Activated T-helper 2 cell treated with anti-CD3 and anti-CD28 coated beads, Interferon-gamma antibody, Interleukin-2, Interleukin-4, amounts not matched to agents 10 μg/mL and 5 μg/mL and 100 μg/mL, durations not matched to agents 14 hours and 24 hours and 36 hours (primary cell): Measurements from ENCODE around the gene ESR1. TPM values are rescaled to one million over a fixed set of nuclear protein-coding genes. Genes with fewer than 3 reads are reported as not detected.

Experiments used
- DNase-seq: peaks from one replicate; pipeline ENCODE4 v3.0.0; 2021; ENCODE audit warnings: low spot score
- H3K27ac Mint-ChIP-seq: one replicate; pipeline ENCODE4 v1.8.0; 2021; ENCODE audit warnings: mixed read lengths
- H3K27me3 Mint-ChIP-seq: one replicate; pipeline ENCODE4 v1.8.0; 2021; ENCODE audit warnings: low read depth, mixed read lengths
- H3K36me3 Mint-ChIP-seq: one replicate; pipeline ENCODE4 v1.8.0; 2021; ENCODE audit warnings: low read depth, mixed read lengths
- H3K4me1 Mint-ChIP-seq: one replicate; pipeline ENCODE4 v1.8.0; 2021; ENCODE audit warnings: low read depth, mixed read lengths
- H3K4me3 Mint-ChIP-seq: one replicate; pipeline ENCODE4 v1.8.0; 2021; ENCODE audit warnings: low read depth, mild to moderate bottlenecking, moderate library complexity, mixed read lengths
- H3K9me3 Mint-ChIP-seq: one replicate; pipeline ENCODE4 v1.8.0; 2021; ENCODE audit warnings: mixed read lengths
- intact Hi-C: fragments of 100-400 bp; cut with micrococcal nuclease; formaldehyde crosslinking; loops from one replicate; pipeline ENCODE4 v1.15.1; 2023
- total RNA-seq: library from RNA; stranded (reverse); gene quantifications from 2 replicates; pipeline ENCODE4 v1.2.3, GENCODE V29; 2022

The ESR1 gene
- total RNA-seq, 1 donor from 2014 or later, result not detected

DNA sequence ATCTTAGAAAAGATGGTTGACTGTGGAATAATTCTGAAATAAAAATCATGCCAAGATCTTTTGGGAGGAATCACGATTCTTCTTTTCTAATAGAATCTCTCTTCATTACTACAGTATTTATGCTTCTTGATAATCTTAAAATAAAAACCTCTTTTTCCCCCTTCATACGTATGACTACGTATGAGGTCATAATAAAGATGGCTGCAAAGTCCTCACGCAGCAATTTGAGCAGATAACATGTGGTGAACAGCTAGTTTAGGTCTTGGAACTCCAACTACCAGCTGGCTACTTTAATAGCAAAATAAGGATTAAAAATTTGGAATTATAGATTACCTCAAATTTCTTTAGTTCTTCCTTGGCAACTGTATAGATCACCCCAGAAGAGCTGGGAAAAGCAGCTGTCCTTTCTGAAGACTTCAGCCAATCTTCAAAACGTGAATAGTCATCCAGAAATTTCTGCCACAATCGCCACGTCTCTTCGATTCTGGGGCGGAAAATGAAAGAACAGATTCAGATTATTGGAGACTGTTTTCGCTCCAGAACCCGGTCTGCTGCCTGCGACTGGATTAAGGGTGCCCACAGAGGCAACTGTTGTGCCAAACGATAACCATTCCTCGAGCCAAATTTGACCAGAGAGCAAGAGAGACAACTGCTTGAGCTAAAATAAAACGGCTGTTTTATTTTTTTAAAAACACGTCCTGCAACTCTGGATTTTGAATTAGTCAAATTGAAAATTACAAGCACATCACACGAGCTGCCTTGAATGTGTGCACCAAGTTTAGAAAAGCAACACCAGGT lies 347.3 kb downstream of the ESR1 start:
- Mint-ChIP-seq H3K4me3 (no peak overlapping the region), H3K27ac (no peak overlapping the region)
- intact Hi-C loops, result no loop called here

DNA sequence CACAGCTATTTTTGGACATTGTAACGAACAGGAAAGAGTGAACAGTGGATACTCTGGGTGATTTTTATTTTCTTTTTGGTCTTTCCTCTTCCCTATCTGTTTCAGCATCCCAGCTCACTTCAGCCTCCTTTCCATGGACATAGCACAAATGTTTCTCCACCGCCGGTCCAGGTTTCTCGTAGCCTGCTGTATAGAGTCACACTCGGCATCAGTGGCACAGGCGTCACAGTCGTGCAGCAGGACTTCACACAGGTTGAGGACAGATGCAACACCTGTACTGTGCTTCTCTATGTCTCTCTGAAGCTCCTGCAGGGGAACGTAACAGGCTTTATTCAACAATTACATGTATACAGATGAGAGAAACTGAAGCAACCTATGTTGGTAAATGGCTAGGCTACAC lies 348.3 kb downstream of the ESR1 start:
- H3K4me3 Mint-ChIP-seq, result no peak overlapping the region
- peaks cover 58% of the 10 kb centered on the region for H3K36me3 Mint-ChIP-seq
- H3K27me3 Mint-ChIP-seq, result no peaks in the 10 kb centered on the region
- H3K4me1 Mint-ChIP-seq, result peaks cover 4% of the 10 kb centered on the region
- intact Hi-C loops, result no loop called here
- no peak overlapping the region for H3K27ac Mint-ChIP-seq
- DNase-seq, result no peak
- no peaks in the 10 kb centered on the region for H3K9me3 Mint-ChIP-seq

More for the DNA sequence above, 347.3 kb downstream of the ESR1 start:
- DNase-seq, result no peak
- no peaks in the 10 kb centered on the region for H3K4me1 Mint-ChIP-seq
- H3K27me3 Mint-ChIP-seq, result no peaks in the 10 kb centered on the region
- H3K36me3 Mint-ChIP-seq, result peaks cover 61% of the 10 kb centered on the region
- H3K9me3 Mint-ChIP-seq, result no peaks in the 10 kb centered on the region

DNA sequence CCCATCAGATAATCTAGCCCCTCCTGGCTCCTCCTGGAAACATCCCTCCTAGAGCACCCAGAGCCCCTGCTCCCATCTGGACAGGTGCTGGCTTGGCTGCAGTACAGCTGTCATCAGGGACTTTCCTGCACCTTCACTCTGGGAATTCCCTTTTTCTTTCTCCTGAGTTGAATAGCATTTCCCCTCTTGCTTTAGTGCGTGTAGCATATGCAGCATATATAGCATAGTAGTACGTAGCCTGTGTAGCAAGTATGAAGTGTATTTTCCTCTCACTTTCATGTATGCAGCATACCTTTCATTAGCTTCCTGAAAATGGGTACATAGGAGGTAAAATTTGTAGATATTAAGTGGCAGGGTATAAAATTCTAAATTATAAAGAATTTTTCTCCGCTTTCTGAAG lies 352.9 kb downstream of the ESR1 start:
- intact Hi-C loops, result no loop called here
- Mint-ChIP-seq H3K4me3 (no peak overlapping the region), H3K27me3 (no peaks in the 10 kb centered on the region), H3K27ac (no peak overlapping the region), H3K4me1 (peaks cover 16% of the 10 kb centered on the region), H3K9me3 (no peaks in the 10 kb centered on the region), H3K36me3 (peaks cover 46% of the 10 kb centered on the region)
- DNase-seq, result no peak

DNA sequence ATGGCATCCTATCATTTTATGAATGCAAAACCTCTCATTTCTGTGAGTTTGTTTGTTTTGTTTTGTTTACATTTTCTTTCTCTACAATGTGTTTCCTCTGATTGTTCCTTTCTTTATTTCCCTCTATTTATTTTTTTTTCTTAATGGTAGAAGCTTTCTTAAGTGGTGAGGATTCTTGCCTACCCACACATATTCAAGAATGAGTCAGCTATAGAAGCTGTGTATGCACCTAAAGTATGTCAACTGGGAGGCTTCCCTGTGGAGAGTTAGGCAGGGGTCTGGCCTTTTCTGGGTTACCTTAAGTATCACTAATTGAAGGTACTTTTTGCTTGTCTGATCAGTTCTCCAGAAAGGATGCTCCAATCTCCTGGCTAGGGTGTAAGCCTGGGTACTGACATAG lies 354.0 kb downstream of the ESR1 start:
- intact Hi-C loops, result no loop called here
- H3K4me1 Mint-ChIP-seq, result peaks cover 16% of the 10 kb centered on the region
- H3K27ac Mint-ChIP-seq, result no peak overlapping the region
- H3K36me3 Mint-ChIP-seq, result peaks cover 44% of the 10 kb centered on the region
- H3K9me3 Mint-ChIP-seq, result no peaks in the 10 kb centered on the region
- no peaks in the 10 kb centered on the region for H3K27me3 Mint-ChIP-seq
- no peak for DNase-seq
- H3K4me3 Mint-ChIP-seq, result no peak overlapping the region

DNA sequence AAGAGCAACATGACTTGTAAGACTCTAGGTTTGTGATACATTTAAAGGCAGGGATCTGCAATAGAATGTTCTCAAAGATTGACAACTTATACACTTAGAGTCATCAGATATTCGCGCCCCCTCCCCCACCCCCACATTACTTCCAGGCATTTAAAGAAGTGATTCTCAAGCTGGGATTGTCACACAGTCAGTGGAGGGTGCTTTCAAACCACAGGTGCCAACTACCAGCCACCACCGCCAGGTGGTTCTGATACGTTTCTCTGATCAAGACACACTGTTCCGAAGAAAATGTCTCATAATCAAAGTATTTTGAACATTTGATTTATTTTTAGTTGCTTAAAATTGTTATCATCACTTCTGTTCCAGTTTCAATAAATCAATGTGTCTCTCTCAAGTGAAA lies 357.5 kb downstream of the ESR1 start:
- no peak overlapping the region for H3K27ac Mint-ChIP-seq
- H3K9me3 Mint-ChIP-seq, result no peaks in the 10 kb centered on the region
- no peaks in the 10 kb centered on the region for H3K27me3 Mint-ChIP-seq
- H3K4me3 Mint-ChIP-seq, result no peak overlapping the region
- intact Hi-C loops, result no loop called here
- peaks cover 16% of the 10 kb centered on the region for H3K4me1 Mint-ChIP-seq
- H3K36me3 Mint-ChIP-seq, result peaks cover 48% of the 10 kb centered on the region
- no peak for DNase-seq

DNA sequence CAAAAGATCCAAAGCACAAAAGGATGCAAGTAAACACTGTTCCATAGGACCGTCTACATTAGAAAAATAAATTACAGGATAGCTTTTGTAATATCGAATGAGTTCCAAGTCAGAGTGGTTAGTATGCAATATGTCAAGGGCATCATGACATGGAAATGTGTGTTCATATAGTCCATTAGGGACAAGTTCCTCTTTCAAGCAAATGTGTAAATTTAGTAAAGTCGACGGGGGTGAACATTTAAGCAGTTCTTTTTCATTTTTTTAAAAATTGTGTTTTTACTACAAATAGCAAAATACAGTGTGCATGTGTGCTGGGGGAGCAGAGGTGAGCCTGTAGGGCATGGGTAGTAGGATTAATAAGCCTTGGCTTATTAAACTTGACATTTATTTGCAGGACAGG lies 359.0 kb downstream of the ESR1 start:
- Mint-ChIP-seq H3K4me1 (peaks cover 23% of the 10 kb centered on the region), H3K27me3 (no peaks in the 10 kb centered on the region), H3K9me3 (peaks cover 8% of the 10 kb centered on the region), H3K36me3 (peaks cover 52% of the 10 kb centered on the region), H3K27ac (no peak overlapping the region), H3K4me3 (no peak overlapping the region)
- intact Hi-C loops, result no loop called here
- no peak for DNase-seq

DNA sequence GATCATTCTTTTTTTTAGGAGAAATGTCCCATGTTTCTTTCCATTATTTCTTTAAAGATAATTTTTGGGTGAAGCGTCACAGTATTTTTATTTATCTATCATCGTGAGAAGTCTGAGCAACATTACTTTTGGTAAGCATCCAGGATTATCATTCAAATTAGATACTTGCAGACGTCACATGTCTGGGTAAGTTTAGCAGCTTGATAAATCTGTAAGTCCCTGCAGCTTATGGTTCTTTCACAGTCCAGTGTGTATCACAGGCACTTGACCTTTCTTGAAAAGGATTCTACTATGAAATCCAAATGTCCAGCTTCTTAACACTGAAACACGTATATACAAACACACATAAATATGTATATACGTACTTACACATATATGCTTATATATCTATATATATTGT lies 359.4 kb downstream of the ESR1 start:
- DNase-seq, result no peak
- H3K27me3 Mint-ChIP-seq, result no peaks in the 10 kb centered on the region
- H3K36me3 Mint-ChIP-seq, result peaks cover 48% of the 10 kb centered on the region
- no peak overlapping the region for H3K4me3 Mint-ChIP-seq
- no peak overlapping the region for H3K27ac Mint-ChIP-seq
- intact Hi-C loops, result no loop called here
- H3K4me1 Mint-ChIP-seq, result peaks cover 23% of the 10 kb centered on the region
- peaks cover 8% of the 10 kb centered on the region for H3K9me3 Mint-ChIP-seq

DNA sequence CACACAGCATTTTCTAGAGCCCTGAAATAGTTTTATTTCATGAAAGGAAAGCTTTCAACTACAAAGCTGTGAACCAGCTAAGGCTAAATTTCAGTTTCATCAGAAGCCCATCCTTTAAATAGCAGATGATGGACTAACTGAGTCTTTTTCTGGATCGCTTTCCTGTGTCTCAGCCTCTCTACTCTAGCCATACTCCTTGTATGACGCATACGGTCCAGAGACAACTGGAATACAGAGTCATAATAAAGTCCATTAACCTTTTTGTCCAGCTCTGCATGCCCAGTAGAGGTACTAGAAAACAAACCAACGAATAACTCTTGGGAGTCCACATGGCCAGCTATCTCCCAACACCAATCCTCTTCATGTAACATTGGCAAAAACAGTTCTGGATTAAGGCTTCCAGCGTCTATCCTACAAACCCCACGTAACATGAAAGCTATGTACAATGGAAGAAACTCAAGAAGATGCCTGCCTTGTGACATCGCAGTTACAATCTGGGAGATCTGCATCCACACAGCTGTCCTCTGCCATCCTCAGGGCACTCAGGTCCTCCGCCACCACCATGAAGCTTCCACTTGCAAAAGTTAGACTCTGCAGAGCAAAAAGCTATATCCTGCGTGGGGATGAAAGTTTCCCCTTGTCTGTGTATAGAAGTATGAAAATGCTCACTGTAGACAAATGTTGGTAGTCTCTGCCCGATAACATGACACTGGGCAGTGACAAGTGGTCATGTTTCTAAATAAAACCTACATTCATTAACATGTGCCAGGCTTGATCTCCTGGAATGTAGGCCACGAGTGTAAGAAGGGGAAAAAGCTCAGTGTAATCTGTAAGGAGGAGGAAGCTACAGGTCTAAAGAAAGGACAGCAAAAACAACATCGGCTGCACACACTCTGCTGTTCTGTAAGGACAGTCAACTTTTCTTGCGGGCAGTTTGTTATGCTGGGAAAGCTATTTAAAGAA lies 360.4 kb downstream of the ESR1 start:
- intact Hi-C loops, result no loop called here
- Mint-ChIP-seq H3K27me3 (no peaks in the 10 kb centered on the region), H3K9me3 (peaks cover 8% of the 10 kb centered on the region), H3K27ac (no peak overlapping the region), H3K4me1 (peaks cover 24% of the 10 kb centered on the region), H3K36me3 (peaks cover 42% of the 10 kb centered on the region), H3K4me3 (no peak overlapping the region)
- DNase-seq, result no peak

DNA sequence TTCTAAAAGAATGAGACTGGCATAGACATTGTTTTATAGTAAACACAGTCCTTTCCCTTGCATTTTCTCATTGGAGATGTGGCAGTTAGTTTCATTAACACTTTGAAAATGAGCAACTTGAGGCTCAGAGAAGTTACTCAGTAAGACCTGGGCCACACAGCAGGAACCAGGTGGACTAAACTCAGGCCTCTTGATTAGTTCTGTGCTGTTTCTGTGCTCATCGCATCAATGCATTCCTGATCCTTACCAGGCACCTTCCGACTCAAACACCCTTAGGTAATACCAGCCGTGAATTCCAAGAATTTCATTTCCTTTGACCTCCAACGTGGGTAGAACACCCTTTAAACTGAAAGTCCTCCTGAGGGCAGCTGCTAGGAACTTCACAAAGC lies 362.8 kb downstream of the ESR1 start:
- peak overlapping the region; percentile 93 for H3K27ac Mint-ChIP-seq
- peaks cover 49% of the 10 kb centered on the region for H3K36me3 Mint-ChIP-seq
- peaks cover 27% of the 10 kb centered on the region for H3K4me1 Mint-ChIP-seq
- DNase-seq, result no peak
- intact Hi-C loops, result loop anchor here (2.0 to 5.0 kb wide), 2 partner anchors 448 to 1753 kb away; no protein-coding TSS in a partner anchor
- peaks cover 8% of the 10 kb centered on the region for H3K9me3 Mint-ChIP-seq
- H3K27me3 Mint-ChIP-seq, result no peaks in the 10 kb centered on the region
- no peak overlapping the region for H3K4me3 Mint-ChIP-seq

DNA sequence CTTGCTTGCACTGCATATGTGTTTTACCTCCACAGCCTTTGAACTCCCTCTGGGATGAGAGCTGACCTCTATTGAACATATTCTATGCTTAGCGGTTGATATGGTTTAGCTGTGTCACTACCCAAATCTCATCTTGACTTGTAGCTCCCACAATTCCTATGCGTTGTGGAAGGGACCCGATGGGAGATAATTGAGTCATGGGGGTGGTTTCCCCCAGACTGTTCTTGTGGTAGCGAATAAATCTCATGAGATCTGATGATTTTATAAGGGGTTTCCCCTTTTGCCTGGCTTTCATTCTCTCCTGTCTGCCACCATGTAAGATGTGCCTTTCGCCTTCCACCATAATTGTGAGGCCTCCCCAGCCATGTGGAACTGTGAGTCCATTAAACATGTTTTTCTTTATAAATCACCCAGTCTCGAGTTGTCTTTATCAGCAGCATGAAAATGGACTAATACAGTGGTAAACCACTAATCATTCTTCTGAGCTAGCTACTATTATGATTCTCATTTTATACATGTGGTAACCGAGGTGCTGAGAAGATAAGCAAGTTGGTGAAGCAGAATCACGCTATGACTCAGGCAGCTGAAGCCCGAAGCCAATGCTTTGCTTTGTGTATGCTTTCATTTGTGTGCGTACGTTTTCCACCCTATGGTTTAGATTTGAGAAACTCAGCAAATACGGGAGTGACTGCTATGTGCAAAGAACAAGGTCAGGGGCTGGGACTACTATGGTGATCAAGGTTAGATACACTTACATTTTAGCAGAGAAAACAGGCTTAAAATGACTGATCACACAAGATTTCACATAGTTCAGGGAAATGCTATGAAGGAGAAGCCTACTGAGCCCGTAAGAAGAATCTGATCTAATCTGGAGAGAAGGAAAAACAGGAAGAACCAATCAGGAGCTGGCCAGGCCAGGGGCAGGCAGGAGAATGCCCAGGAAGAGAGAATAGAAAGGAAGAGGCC lies 363.5 kb downstream of the ESR1 start:
- peak; percentile 68 for DNase-seq
- Mint-ChIP-seq H3K27me3 (no peaks in the 10 kb centered on the region), H3K27ac (peak overlapping the region; percentile 93), H3K9me3 (peaks cover 8% of the 10 kb centered on the region), H3K4me3 (peak overlapping the region; percentile 38), H3K4me1 (peaks cover 27% of the 10 kb centered on the region), H3K36me3 (peaks cover 51% of the 10 kb centered on the region)
- intact Hi-C loops, result loop anchor here (1.0 to 5.0 kb wide), 7 partner anchors 14 to 1754 kb away; no protein-coding TSS in a partner anchor

DNA sequence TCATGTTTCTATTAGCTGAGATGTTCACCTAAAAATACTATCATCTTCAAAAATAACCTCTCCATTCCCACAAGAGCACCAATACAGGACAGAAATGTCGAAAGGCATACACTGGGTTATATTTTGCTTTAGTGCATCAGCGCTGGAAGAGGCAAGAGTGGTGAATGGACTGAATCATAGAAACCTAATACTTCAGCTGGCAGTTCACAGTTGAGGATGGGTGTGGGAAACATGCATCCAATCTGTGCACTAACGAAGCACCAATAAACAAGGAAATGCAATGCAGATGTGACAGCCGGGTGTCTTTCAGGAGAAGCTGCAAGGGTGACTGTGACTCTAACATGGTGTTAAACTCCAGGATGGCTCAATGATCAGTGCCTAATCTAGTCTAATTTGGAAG lies 365.8 kb downstream of the ESR1 start:
- peaks cover 27% of the 10 kb centered on the region for H3K4me1 Mint-ChIP-seq
- DNase-seq, result no peak
- H3K4me3 Mint-ChIP-seq, result no peak overlapping the region
- intact Hi-C loops, result loop anchor here (5.0 kb wide), 1 partner anchor 1756 kb away; no protein-coding TSS in a partner anchor
- H3K27me3 Mint-ChIP-seq, result no peaks in the 10 kb centered on the region
- peaks cover 8% of the 10 kb centered on the region for H3K9me3 Mint-ChIP-seq
- no peak overlapping the region for H3K27ac Mint-ChIP-seq
- peaks cover 48% of the 10 kb centered on the region for H3K36me3 Mint-ChIP-seq

DNA sequence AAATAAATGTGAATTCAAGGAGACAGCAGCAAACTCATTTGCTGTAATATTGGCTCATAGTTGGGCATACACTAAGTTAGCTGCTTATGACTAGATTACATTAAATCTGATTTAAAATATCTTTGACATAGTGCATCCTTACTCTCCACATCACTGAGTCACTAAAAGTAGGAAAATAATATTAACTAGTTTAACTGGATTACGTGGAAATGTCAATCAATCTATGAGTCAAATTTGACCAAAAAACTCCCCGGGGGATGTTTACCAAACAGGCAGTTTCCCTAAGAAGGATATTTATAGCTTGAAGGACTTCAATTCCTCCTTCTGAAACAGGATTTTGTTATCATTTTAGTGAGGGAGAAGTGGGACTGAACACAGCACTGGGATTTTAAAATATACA lies 366.5 kb downstream of the ESR1 start:
- DNase-seq, result no peak
- Mint-ChIP-seq H3K9me3 (peaks cover 8% of the 10 kb centered on the region), H3K4me1 (peaks cover 27% of the 10 kb centered on the region), H3K4me3 (no peak overlapping the region), H3K27me3 (no peaks in the 10 kb centered on the region), H3K27ac (no peak overlapping the region), H3K36me3 (peaks cover 45% of the 10 kb centered on the region)
- intact Hi-C loops, result loop anchor here (5.0 kb wide), 1 partner anchor 1757 kb away; no protein-coding TSS in a partner anchor
